Sigmoid colon (tissue), 4 donors: ENCODE measurements around the gene THOC2.

Source experiments
- EP300 ChIP-seq, 4 donors: sonication (generic); formaldehyde crosslinking; IDR thresholded peaks; one replicate each; pipeline ENCODE4 v1.6.1; 2017; ENCODE audit warnings: antibody characterized with exemption in 4 of 4
- POLR2A ChIP-seq, 2 donors: fragments of 450-650 bp; IDR thresholded peaks; one replicate each; pipeline ENCODE4 v1.6.1; 2016; ENCODE audit warnings: antibody characterized with exemption in 2 of 2, mild to moderate bottlenecking in 2 of 2, moderate library complexity in 2 of 2
- TF ChIP-seq, protein P1 (sequence below), 4 experiments: fragments of 450-650 bp in 3 of 4; fragments of 200-600 bp in 1 of 4; IDR thresholded peaks; one replicate each; pipeline ENCODE4 v1.5.1; 2016 to 2019; ENCODE audit warnings: antibody characterized with exemption in 4 of 4, mild to moderate bottlenecking in 3 of 4, moderate library complexity in 2 of 4

DNA sequence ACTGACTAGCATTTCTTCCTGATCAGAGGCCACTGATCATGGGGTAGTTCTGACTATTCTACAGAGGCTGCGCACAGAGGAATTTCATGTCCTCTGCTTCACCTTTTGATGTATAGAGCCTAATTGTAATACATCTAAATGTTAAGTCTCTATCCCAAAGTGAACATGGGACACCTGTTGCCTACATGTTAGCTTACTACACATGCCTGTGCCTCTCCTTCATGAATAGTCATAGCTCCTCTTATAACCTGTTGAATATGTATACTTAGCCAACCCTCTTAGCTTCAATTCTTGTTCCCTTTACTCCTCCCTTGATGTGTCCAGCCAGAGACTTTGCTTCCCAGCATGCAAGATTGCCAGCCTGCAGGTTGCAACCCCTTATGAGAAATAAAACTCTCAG, 9.6 kb upstream of the THOC2 start:
- TF ChIP-seq EP300 (IDR thresholded peaks at IDR 0.05) (no peak), POLR2A (IDR thresholded peaks at IDR 0.05) (no peak)
- TF ChIP-seq, protein P1, sequence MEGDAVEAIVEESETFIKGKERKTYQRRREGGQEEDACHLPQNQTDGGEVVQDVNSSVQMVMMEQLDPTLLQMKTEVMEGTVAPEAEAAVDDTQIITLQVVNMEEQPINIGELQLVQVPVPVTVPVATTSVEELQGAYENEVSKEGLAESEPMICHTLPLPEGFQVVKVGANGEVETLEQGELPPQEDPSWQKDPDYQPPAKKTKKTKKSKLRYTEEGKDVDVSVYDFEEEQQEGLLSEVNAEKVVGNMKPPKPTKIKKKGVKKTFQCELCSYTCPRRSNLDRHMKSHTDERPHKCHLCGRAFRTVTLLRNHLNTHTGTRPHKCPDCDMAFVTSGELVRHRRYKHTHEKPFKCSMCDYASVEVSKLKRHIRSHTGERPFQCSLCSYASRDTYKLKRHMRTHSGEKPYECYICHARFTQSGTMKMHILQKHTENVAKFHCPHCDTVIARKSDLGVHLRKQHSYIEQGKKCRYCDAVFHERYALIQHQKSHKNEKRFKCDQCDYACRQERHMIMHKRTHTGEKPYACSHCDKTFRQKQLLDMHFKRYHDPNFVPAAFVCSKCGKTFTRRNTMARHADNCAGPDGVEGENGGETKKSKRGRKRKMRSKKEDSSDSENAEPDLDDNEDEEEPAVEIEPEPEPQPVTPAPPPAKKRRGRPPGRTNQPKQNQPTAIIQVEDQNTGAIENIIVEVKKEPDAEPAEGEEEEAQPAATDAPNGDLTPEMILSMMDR (IDR thresholded peaks at IDR 0.05): no peak
